Skin epidermis (tissue), 12 donors: Measurements from ENCODE around the gene CEP83.
"Not testable (repeated sequence)": the region's sequence is repeated elsewhere in the genome, so short reads cannot be mapped to it uniquely, and the experiment has no call there.

Source experiments
- H3K27ac ChIP-seq, 21 experiments: fragments of 200-600 bp; sonication (generic) in 11 of 21; one replicate each; pipeline ENCODE4 v1.5.0; 2020; ENCODE audit warnings: mild to moderate bottlenecking in 3 of 21, inconsistent platforms in 2 of 21, moderate library complexity in 2 of 21
- H3K4me3 ChIP-seq, 7 experiments: fragments of 200-600 bp; sonication (generic) in 2 of 7; one replicate each; pipeline ENCODE4 v1.5.0; 2020; ENCODE audit warnings: inconsistent platforms in 2 of 7, mild to moderate bottlenecking in 2 of 7, moderate library complexity in 1 of 7

Gene CEP83

DNA sequence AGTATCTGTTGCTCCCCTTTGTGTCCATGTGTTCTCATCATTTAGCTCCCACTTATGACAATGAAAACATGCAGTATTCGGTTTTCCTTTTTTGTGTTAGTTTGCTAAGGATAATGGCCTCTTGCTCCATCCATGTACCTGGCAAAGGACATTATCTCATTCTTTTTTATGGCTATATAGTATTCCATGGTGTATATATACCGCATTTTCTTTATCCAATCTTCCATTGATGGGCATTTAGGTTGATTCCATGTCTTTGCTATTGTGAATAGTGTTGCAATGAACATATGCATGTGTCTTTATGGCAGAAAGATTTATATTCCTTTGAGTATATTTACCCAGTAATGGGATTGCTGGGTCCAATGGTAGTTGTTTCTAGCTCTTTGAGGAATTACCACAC lies 143.1 kb downstream of the CEP83 start:
- H3K4me3 ChIP-seq, H3K27ac ChIP-seq: not testable (repeated sequence)

DNA sequence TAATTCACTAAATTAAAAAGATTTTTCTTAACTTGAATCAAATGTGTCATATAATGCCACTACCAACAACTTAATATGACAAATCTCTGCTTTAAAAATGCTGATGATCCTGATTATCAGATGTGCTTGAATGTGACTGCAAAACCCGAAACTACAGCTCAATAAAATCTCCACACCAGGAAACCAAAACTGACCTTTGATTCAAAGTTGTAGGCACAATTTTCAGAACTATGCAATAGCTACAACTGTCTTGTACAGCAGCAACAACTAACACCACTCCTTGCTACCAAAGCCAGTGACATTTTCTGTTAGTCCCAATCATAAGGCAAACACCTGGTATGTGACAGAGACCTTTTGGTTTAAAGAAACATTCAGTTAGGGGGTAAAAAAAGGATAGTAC lies 147.3 kb downstream of the CEP83 start:
- Histone ChIP-seq H3K4me3 (no peak overlapping the region), H3K27ac (no peak overlapping the region)

DNA sequence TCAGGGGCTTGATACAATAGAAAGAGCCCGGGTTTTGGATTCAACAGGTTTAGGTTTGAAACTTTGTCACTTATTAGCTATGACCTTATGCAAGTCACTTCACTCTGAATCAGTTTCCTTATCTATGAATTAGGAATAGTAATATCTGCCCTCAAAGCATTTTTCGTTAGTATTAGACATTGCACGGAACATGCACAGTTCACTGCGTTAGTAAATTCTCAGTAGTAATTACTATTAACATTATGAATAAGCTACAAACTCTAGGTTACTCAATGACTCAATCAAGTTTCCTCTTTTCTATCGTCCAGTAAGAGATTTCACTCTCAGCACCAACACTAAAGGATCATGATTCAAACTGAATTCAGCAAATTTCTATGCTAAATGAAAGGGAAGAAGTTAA lies 150.3 kb downstream of the CEP83 start:
- no peak overlapping the region for H3K4me3 ChIP-seq
- no peak overlapping the region for H3K27ac ChIP-seq

DNA sequence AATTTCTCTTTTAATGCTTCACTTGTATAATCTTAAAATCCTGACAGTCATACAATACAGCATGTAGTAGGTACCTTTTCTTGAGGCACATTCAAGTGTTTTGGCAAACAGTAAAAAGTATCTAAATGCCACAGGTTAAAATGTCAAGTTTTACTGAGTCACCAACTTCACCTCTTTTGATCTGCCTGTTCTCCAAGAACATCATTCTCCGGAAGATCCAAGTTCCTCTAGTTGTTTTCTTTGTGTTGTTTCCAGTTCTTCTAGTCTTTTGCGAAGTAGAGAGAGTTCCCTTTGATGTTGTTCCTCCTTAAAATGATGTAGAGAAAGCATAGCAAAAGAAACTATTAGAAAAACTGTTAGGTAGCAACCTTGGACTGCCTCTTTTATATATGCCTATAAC lies 151.1 kb downstream of the CEP83 start:
- H3K27ac ChIP-seq = no peak overlapping the region
- no peak overlapping the region for H3K4me3 ChIP-seq

DNA sequence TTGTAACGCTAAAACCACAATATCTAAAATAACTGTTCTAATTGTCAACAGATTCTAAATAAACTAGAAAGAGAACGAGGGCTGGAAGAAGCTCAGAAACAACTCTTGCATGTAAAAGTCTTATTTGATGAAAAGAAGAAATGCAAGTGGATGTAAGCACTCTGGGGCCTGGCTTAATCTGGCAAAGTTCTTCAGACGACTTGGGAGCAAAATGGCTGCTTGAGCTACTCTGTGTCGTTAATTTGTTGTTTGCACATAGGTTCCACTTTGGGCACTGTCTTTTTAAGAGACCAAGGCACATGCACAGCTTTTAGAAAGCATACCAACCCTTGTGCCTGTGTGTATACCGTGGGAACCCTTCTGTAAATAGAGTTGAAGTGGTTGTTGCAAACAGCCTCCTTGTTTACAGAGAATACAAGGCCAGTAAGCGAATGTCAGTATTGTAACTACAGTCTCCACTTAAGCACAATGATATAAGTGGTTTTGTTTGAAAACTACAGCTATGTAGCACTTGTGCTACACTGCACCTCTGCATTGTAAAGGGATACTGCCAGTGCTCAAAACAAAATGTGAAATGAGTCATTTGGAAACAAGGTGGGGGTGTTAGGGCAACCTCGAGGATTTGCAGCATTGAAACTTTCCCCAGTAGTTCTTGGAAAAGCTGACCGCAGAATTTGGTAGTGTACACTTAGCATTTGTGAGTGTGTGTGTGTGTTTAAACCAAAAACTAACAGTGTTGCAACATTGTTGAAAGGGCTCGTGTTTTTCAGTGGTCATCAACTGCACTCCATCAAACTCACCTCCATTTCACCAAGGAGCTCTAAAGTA lies 154.3 kb downstream of the CEP83 start:
- no peak overlapping the region for H3K4me3 ChIP-seq

DNA sequence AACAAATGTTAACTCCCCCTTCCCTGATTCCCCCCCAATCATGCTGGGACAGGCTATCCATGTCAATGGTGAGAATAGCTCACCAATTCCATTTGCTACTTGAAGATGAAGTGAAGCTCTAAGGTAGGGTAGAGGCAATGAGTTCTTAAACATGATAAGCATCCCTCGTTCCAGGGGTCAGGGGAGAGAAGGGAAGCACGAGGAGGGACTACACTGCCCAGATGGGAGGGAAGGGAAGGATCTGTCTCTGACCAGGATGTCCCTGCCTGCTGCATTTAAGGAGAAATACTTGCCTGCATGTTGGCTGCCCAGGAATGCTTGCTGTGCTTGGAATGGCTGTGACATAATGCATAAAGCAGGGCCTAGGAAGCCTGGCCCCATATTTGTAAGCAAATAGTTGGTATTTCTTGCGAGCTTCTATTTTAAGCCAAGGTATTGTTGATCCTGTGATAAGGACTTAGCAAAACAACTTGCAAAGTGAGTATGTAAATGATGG lies 155.1 kb downstream of the CEP83 start:
- Histone ChIP-seq H3K27ac (no peak overlapping the region), H3K4me3 (no peak overlapping the region)

More for the DNA sequence above, 154.3 kb downstream of the CEP83 start:
- H3K27ac ChIP-seq = peak overlapping the region in 1 of 21 experiments; percentile 23

DNA sequence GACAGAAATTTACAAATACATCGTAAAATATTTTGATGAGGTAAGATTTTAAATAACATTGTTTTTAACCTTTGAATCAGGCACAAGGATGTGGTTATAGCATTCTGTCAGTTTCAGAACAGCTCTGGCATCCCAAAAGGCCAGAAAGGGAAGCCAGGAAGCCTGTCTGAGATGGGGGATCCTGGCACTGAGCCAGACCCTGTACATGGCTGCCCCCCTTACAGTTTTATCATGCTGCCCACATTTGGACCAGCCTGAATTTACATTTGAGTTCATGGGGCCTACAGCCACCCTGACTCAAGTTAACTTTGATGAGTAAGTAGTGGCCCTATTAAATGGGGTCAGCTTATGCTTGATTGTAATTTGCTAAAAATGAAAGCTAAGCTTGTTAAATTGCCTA lies 155.7 kb downstream of the CEP83 start:
- no peak overlapping the region for H3K27ac ChIP-seq
- H3K4me3 ChIP-seq = no peak overlapping the region

DNA sequence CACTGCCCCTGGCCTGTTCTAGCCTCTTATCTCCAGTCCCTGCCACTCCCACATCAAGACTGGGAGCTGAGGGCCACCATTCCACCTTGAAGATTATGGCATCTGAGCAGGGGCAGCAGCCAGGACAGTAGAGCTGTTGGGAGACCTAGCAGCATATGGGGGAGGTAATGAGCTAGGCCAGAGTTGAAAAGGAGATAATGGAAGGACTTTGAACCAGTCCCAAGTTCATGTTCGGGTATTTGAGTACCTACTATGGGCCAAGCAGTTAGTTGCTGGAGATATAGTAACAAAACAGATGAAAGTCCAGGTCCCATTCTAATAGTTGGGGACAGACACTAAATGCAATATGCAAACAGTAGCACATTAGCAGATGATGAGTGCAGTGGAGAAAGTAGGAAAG lies 159.8 kb downstream of the CEP83 start:
- H3K27ac ChIP-seq = no peak overlapping the region
- no peak overlapping the region for H3K4me3 ChIP-seq

DNA sequence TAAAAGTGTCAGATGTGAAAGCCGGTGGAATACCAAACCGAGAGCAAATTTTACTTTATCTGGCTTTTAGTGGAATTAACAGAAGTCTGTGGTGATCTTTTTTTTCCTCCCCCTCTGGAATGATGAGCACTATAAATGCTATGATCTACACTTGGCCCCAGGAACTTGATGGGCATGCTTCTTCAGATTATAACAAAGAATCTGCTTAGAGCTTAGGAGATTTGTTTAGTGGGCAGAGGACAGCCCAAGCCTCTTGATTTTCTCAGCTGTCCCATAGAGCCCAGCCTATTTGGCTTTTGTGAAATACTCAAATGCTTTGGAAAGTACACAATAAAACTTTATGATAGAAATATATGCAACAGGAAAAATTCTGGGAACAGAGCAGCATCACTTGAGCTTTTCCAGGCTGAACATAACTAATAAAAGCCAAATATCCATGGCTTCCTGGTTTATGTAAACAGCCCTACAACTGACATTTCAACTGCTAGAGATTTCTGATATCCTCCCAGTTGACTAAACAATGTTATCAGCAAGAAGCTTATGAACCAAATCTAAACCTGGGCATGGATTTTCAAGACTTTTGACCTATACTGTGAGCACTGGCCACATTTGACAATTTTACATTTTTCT lies 161.7 kb downstream of the CEP83 start:
- Histone ChIP-seq H3K27ac (no peak overlapping the region), H3K4me3 (no peak overlapping the region)

DNA sequence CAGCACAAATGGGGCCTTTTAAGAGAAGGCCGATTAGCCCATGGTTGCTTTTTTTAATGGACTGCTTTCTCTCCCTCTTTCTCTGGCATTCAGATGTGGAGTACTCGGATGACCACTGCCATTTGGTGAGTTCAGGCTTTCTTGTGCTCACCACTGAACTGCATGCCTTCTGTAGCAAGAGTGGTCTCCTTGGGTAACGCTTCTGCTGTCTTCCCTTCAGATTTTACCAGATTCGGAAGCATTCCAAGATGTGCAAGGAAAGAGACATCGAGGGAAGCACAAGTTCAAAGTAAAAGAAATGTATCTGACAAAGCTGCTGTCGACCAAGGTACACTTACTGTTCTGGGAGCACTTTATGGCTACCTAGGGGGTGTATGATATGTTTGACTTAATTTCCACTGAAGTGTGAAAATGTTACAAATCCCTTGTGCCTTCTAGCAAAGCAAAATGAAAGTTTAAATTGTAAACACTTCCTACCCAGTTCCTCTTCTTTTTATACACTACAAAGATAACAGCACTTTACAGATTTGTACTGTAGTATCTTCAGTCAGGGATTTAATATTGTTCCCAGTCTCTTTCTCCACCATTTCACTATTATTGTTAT lies 162.5 kb downstream of the CEP83 start:
- Histone ChIP-seq H3K4me3 (no peak overlapping the region), H3K27ac (no peak overlapping the region)

DNA sequence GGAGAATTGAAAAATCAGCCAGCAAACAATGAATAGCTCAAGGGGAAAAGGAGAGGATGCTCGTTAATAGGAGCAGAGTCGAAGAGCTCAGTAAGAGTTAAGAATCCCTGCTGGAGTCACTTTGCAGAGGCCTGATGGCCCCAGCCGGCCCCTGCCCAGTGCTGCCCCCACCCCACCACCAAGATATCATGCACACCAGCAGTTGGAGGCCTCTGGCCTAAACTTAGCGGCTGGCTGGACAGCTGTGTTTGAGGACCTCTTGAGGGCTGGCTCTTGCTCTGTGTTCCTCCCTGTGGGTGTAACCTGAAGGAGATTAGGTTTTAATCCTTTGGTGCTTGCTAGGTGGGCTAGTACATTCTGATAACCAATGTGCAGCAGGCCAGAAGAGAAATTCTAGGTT lies 169.3 kb downstream of the CEP83 start:
- Histone ChIP-seq H3K27ac (peak overlapping the region in 7 of 21 experiments; percentile 18 to 66 (median 52)), H3K4me3 (no peak overlapping the region)

DNA sequence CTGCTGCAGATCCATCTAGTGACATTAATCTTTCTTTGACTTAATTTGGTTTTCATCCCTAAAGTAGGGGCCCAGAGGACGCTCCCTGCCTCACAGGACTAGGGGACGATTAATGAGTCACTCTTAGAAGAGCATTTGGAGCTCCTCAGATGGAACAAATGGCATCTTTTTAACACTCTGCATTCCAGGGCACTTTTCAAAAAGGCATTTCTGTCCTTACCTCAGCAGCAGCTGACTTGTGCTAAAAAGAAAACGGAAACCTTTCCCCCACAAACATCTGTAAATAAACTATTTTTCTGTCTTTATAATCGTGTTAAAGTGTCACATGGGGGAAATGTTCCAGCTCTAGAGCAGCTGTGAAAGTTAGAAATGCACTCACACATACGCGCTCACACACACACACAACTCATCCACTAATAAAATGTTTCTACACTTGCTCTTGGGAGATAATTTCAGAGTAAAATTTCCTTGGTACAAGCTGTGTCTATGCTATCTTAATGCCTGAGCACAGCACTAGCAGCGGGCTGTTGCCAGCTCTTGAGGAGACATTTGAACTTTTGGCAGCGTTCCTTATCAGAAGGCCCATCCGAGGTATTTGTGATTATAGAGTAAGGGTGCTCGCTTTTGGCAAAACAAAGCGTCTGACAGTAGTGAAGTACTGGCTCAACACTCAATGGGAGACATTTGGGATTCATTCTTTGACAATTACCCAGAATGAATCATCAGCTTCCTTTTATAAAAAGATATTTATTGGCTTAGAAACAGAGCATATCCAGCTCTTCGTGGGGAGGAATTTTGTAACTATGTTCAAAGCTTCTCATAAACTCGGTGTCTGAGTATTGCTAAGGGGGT lies 170.0 kb downstream of the CEP83 start:
- Histone ChIP-seq H3K4me3 (no peak overlapping the region), H3K27ac (peak overlapping the region in 7 of 21 experiments; percentile 10 to 54 (median 39))

DNA sequence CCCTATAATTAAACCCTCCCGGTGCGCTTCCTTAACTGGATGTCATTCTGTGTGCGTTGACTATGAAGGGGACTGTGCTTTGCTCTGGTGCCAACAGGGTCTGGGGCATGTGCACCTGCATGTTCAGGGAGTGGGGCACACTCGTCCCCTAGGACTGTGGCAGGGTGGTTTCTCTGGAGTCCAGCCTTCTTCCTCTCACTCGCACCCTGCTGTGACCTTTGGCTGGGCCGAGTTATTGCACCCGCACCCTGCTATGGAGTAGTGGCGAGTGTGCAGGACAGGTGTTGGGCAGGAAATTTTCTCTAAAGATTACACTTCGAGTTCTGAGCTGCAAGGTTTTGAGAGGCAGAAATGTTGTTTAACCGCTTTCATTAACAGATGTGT lies 172.4 kb downstream of the CEP83 start:
- Histone ChIP-seq H3K27ac (no peak overlapping the region), H3K4me3 (no peak overlapping the region)

DNA sequence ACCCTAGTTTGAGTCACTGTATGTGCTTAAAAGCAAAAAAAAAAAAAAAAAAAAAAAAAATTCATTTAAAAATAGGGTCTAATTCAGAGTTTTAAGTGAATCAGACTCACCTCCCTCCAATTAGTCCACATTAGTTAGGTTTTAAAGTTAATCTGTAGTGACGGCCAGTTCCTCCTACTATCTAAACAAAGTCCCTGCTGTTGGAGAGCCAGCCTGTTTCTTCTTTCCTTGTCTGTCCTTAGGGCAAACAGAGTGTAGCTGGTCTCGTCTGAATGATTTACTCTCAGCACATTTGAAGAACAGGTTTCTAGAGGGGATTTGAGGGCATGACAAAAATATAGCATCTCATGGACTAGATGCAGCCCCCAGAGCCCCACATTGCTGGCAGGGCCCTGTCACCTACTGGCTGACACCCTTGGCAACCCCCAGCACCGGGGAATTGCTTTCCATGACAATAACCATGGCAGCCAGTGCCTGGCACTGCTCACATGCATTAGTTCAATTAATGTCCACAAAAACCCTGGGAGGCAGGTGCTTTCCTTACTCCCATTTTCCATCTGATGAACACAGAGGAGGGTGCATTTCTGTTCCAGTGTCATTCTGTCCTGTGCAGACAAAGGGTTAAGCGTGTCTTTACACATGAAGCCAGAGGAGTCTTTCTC lies 173.0 kb downstream of the CEP83 start:
- Histone ChIP-seq H3K4me3 (no peak overlapping the region), H3K27ac (no peak overlapping the region)

DNA sequence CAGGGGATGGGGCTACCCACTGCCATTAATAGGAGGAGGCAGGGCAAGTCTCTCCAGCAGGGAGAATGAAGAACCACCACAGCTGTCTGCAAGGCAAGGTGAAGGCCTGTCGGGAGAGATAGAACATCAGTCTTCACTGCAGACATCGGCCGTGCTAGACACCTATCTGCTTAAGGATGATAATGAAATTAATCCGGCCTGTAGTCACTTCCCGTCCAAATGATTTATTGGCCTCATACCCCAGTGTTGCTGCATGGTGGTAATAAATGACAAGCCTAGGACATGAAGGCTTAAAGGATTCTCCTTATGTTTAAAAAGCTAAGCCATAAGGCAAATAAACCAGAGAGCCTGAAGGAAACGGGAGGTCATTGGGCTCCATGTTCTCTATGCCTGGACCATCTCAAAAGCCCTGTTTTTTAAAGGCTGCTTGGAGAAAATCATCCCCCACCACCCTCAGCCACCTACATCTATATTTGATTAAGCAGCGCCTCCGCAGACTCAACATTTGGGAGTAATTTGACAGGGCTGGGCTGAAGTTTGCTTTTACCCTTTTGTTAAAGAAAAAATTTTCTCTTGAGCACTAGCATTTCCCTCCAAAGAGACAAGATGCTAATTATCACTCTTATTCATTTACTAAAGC lies 173.6 kb downstream of the CEP83 start:
- H3K27ac ChIP-seq = no peak overlapping the region
- no peak overlapping the region for H3K4me3 ChIP-seq

DNA sequence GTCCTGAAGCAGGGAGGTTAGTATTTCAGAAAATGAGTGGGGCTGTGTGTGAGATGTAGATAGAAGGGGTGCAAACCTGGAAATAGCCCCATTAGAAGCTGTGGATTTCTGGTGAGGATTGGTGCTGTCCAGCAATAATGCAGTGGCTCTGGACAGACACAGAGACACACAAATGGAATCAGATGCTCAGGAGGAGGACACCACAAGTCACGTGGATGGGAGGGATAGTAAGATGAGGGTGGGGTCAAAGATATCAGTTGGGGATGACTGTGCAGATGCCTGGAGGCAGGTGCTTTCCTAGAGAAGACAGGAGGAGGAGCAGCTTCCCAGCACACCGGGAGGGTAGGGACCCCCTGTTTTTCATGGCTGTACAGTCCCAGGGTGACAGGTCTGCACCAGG lies 174.8 kb downstream of the CEP83 start:
- H3K27ac ChIP-seq = no peak overlapping the region
- no peak overlapping the region for H3K4me3 ChIP-seq

DNA sequence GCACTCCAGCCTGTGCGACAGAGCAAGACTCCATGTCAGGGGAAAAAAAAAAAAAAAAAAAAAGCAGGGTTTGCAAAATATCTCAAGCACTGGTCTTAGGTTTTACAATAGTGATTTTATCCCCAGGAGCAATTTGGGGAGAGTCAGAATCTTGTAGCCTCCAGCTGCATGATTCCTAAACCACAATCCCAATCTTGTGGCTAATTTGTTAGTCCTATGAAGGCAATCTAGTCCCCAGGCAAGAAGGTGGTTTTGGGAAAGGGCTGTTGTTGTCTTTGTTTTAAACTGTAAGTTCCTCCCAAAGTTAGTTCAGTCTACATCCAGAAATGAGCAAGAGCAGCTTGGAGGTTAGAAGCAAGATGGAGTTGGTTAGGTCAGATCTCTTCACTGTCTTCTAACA lies 175.6 kb downstream of the CEP83 start:
- Histone ChIP-seq H3K4me3 (no peak overlapping the region), H3K27ac (no peak overlapping the region)

DNA sequence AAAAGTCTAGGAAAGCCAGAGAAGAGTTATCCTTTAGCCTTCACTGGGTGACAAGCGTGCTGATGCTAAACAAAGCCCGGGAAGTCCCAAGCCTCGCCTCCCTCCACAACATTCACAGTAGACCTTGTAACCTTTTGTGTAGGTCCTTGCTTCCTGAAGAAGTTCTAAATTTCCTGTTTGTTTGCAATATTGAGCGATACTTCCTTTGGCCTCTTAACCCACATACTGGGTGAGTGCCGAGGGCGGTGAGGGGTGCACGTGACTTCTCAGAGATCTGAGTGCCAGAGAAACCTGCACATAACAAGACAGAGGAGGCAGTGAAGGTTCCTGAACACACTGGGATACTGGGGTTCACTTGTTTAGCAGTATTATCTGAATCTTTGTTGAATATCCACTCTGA lies 177.0 kb downstream of the CEP83 start:
- peak overlapping the region in 6 of 21 experiments; percentile 24 to 70 (median 56) for H3K27ac ChIP-seq
- no peak overlapping the region for H3K4me3 ChIP-seq

DNA sequence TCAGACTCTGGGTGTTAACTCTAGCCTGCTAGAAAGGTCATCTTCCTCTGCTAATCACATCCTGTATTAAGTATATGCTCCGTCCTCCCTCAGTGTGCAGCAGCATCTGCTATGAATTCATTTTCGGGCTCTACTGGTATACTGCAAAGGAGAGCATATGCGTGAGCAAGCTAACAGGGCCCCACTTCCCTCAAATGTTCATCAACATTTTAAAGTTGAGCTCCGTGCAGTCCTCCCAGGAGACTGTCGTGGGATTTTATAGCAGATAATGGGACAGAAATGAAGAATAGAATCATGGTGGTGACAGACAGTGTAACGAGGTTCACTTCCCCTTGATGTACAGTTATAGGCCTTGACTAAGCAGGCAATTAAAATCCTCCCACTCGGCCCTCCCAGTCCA lies 179.6 kb downstream of the CEP83 start:
- Histone ChIP-seq H3K4me3 (no peak overlapping the region), H3K27ac (no peak overlapping the region)
